Tibial artery (tissue), 4 donors: ENCODE results near the gene PTPRD.

Experiments used
- DNase-seq, 2 donors: peaks; one replicate each; pipeline ENCODE4 v3.0.0-alpha.2; 2019
- H3K27ac ChIP-seq, 2 donors: fragments of 200-600 bp; sonication (generic) in 1 of 2; 1 replicate in 1 of 2; 2 replicates in 1 of 2; pipeline ENCODE4 v1.5.1; 2018 to 2019; ENCODE audit warnings: mild to moderate bottlenecking in 1 of 2
- H3K27me3 ChIP-seq, 2 donors: fragments of 200-600 bp; sonication (generic) in 1 of 2; one replicate each; pipeline versions ENCODE4 v1.5.1 to v1.6.0; 2016 to 2019
- H3K36me3 ChIP-seq, 3 donors: fragments of 200-600 bp; sonication (generic) in 2 of 3; one replicate each; pipeline ENCODE4 v1.5.1; 2016 to 2019; ENCODE audit warnings: mild to moderate bottlenecking in 2 of 3
- H3K4me1 ChIP-seq, 4 donors: fragments of 200-600 bp; sonication (generic) in 2 of 4; 1 replicate in 3 of 4; 2 replicates in 1 of 4; pipeline ENCODE4 v1.5.1; 2016 to 2019
- H3K4me3 ChIP-seq, 2 donors: fragments of 200-600 bp; sonication (generic) in 1 of 2; 1 replicate in 1 of 2; 2 replicates in 1 of 2; pipeline ENCODE4 v1.5.1; 2018 to 2019; ENCODE audit warnings: mild to moderate bottlenecking in 2 of 2
- H3K9me3 ChIP-seq, 3 donors: fragments of 200-600 bp; sonication (generic) in 1 of 3; one replicate each; pipeline ENCODE4 v1.5.1; 2016 to 2019
- intact Hi-C: fragments of 100-400 bp; cut with DNase I; formaldehyde crosslinking; loops from one replicate; pipeline ENCODE4 v1.15.0; 2023; ENCODE audit warnings: low total_unique reads
- TF ChIP-seq, protein P1 (sequence below), 2 experiments: fragments of 200-600 bp in 1 of 2; fragments of 450-650 bp in 1 of 2; IDR thresholded peaks; one replicate each; pipeline ENCODE4 v1.5.1; 2017 to 2019; ENCODE audit warnings: antibody characterized with exemption in 2 of 2, mild to moderate bottlenecking in 1 of 2, moderate library complexity in 1 of 2

Gene PTPRD

DNA sequence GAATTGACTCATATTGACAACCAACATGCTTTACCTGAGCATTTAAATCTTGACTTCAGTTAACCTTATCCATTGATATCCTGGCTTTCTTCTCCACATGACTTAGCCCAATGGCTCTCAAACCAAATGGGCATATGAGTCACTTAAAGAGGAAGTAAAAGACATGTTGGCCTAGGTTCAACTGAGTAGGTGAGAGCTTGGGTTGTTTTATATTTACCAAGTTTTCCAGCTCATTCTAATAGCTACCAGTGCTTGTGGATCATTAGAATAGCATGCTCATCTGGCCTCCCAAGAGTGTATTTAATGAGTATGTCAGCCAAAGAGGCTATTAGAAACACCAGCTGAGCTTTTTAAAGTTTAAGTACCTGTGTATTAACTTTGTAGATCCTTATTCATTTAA is 1049.0 kb downstream of the PTPRD start:
- H3K36me3 ChIP-seq, result no peaks in the 10 kb centered on the region
- intact Hi-C loops, result no loop called here
- no peaks in the 10 kb centered on the region for H3K4me1 ChIP-seq
- H3K4me3 ChIP-seq, result no peak overlapping the region
- H3K27me3 ChIP-seq, result no peaks in the 10 kb centered on the region
- DNase-seq, result no peak
- TF ChIP-seq, protein P1, sequence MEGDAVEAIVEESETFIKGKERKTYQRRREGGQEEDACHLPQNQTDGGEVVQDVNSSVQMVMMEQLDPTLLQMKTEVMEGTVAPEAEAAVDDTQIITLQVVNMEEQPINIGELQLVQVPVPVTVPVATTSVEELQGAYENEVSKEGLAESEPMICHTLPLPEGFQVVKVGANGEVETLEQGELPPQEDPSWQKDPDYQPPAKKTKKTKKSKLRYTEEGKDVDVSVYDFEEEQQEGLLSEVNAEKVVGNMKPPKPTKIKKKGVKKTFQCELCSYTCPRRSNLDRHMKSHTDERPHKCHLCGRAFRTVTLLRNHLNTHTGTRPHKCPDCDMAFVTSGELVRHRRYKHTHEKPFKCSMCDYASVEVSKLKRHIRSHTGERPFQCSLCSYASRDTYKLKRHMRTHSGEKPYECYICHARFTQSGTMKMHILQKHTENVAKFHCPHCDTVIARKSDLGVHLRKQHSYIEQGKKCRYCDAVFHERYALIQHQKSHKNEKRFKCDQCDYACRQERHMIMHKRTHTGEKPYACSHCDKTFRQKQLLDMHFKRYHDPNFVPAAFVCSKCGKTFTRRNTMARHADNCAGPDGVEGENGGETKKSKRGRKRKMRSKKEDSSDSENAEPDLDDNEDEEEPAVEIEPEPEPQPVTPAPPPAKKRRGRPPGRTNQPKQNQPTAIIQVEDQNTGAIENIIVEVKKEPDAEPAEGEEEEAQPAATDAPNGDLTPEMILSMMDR (IDR thresholded peaks at IDR 0.05), result no peak
- H3K9me3 ChIP-seq, result no peaks in the 10 kb centered on the region
- H3K27ac ChIP-seq, result no peak overlapping the region

- H3K36me3 ChIP-seq, result no peaks in the 10 kb centered on the region
- intact Hi-C loops, result no loop called here
- TF ChIP-seq, protein P1 (IDR thresholded peaks at IDR 0.05), result no peak
- H3K4me3 ChIP-seq, result no peak overlapping the region
- no peaks in the 10 kb centered on the region for H3K27me3 ChIP-seq
- no peaks in the 10 kb centered on the region for H3K9me3 ChIP-seq
- no peak overlapping the region for H3K27ac ChIP-seq
- no peak for DNase-seq
- no peaks in the 10 kb centered on the region for H3K4me1 ChIP-seq
Observed at GRCh38 chr9:9560382-9561035, 1052.3 kb downstream of the PTPRD start.

DNA sequence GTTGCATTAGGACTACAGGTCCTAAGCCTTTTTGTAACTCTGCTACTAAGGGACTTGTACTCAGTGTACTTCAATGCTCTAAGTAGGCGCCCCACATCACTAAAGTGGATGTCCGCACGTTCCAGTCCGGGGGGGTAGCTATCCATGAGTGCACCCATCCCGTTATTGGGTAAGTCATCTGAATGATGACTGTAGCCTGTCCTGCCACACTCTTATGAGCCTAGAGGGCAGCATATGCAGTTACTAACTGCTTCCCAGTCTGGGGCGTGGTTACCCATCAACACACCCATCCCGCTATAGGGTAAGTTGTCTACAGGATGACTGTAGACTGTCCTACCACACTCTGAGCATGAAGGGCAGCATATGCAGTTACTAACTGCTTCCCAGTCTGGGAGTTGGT is 1053.9 kb downstream of the PTPRD start:
- Histone ChIP-seq H3K27me3 (no peaks in the 10 kb centered on the region), H3K4me3 (no peak overlapping the region), H3K4me1 (no peaks in the 10 kb centered on the region), H3K27ac (no peak overlapping the region), H3K36me3 (no peaks in the 10 kb centered on the region), H3K9me3 (no peaks in the 10 kb centered on the region)
- TF ChIP-seq, protein P1 (IDR thresholded peaks at IDR 0.05), result no peak
- intact Hi-C loops, result no loop called here
- no peak for DNase-seq

GRCh38 chr9:9557804-9558334 is 1054.9 kb downstream of the PTPRD start:
- TF ChIP-seq, protein P1 (IDR thresholded peaks at IDR 0.05), result no peak
- Histone ChIP-seq H3K36me3 (no peaks in the 10 kb centered on the region), H3K4me1 (no peaks in the 10 kb centered on the region), H3K27me3 (no peaks in the 10 kb centered on the region), H3K4me3 (no peak overlapping the region), H3K9me3 (no peaks in the 10 kb centered on the region), H3K27ac (no peak overlapping the region)
- DNase-seq, result no peak
- intact Hi-C loops, result no loop called here

- DNase-seq, result no peak
- Histone ChIP-seq H3K4me3 (no peak overlapping the region), H3K27ac (no peak overlapping the region), H3K9me3 (no peaks in the 10 kb centered on the region), H3K27me3 (no peaks in the 10 kb centered on the region), H3K36me3 (no peaks in the 10 kb centered on the region), H3K4me1 (no peaks in the 10 kb centered on the region)
- intact Hi-C loops, result no loop called here
- TF ChIP-seq, protein P1 (IDR thresholded peaks at IDR 0.05), result no peak
Observed at GRCh38 chr9:9556865-9557803, 1055.7 kb downstream of the PTPRD start.
